GM18861 (cell line): Measurements from ENCODE around the gene ARMH4.
A peak's percentile ranks its signal among the peaks of the same experiment; 100 is the strongest.

Experiments used
- ATAC-seq: cut with Tn5 transposase; IDR thresholded peaks from one replicate; pipeline ENCODE4 v1.9.1; 2021; ENCODE audit not compliant: unreplicated experiment

The ARMH4 gene, protein sequence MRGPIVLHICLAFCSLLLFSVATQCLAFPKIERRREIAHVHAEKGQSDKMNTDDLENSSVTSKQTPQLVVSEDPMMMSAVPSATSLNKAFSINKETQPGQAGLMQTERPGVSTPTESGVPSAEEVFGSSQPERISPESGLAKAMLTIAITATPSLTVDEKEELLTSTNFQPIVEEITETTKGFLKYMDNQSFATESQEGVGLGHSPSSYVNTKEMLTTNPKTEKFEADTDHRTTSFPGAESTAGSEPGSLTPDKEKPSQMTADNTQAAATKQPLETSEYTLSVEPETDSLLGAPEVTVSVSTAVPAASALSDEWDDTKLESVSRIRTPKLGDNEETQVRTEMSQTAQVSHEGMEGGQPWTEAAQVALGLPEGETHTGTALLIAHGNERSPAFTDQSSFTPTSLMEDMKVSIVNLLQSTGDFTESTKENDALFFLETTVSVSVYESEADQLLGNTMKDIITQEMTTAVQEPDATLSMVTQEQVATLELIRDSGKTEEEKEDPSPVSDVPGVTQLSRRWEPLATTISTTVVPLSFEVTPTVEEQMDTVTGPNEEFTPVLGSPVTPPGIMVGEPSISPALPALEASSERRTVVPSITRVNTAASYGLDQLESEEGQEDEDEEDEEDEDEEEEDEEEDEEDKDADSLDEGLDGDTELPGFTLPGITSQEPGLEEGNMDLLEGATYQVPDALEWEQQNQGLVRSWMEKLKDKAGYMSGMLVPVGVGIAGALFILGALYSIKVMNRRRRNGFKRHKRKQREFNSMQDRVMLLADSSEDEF

DNA sequence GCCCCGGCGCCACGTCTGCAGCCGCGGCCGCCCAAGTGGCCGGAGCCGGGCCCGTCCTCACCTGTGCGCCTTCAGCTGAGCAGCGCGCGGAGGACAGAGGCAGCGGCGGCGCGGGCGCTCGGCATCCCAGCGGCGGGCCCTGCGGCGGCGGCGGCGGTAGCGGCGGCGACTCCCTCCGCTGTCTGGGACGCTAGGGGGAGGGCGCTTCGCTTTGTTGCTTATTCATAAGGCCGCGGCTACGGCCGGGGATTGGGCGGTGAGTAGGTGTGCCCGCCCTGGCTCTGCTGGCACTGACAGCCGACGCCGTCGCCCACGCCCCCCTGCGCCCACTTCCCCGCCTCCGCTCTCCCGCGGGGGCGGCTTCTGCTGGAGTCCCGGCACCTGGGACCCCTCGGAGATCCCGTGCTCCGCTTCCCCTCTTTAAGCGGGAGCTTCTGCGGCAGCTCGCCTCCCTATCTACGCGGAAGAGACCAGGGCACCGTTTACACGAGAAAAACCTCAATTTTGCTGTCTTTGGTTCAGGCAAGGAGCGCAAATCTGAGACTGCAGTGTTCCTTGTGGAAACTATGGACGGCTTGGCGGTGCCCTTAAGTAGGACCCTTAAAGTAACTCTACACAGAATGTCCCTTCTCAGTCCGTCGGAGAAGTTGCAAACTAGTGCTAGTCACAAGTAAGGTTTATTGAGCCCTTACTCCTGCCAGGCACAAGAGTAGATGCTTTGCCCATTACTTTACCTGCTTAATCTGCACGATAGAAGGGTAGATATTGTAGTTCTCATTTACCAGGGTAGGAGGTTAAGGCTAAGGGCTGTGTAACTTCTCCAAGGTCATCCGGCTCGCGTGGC is at the start of gene ARMH4:
TSS of gene ARMH4 (minus strand) at position 200 of the 844 bp plus-strand sequence. CDS start 12,855 bp downstream, outside the sequence.
- ATAC-seq = peak; percentile 88

DNA sequence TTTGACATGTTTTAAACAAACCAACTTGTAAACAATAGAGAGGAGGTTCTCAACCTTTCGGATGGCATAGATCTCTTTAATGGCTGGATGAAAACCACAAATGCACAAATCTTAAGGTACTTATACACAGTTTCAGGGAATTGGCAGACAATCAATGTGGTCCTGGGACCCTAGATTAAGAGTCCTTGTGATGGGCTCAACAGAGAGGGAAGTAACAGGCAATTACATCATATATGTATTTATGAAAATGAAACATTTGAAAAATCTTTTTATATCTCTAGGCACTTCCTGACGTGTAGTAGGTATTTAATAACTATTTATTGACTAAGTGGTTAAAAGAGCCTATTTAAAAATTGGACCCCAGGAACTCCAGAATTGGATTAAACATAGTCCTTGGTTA is 48.8 kb upstream of the ARMH4 start:
- no peak for ATAC-seq

DNA sequence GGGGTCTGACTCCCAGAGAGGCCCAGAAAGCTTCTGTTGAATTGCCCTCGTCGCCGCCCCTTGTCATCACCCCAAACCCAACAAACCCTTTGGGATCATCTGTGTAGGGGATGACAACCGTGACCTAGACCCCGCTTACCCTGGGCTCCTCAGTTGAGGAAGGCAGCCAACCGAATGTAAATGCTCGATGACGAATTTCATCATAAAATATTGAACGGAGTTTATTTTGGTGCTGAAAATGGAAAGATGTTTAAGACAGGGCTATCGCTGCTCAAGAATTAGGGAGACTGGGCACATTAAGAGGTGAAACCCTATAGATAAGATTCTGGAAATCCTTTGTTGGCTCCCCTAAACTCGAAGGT is 48.4 kb upstream of the ARMH4 start:
- ATAC-seq = no peak

DNA sequence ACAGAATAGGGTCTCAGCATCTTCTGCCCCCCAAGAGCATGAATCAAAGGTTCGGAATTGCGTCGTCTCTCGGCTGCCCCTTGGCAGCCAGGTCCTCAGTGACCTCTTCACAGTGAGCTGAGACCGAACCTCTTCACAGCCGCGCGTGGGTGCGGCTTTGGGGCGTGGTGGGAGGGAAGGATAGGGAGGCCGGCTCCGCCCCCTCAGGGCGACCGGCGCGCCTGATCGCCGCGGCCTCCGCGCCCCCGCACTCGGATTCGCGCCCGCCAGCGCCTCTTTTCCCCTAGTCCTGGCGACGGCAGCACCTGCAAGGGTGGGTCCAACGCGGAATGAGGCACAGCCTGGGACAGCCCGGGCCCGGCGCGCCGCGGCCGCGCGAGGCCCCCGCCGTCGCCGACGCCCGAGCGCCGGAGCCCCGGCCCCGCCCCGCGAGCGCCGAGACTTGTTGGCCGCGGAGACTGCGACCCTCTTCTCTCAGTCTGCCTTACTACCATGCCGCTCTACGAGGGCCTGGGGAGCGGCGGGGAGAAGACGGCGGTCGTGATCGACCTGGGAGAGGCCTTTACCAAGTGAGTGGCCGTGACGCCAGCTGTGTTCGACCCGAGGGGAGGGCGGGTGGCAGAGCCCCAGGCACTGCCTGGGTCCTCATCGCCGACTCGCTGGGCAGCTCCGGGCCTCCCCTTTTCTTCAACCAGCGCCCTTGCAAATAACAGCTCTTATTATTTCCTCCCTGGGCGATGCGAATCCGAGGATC is 47.9 kb upstream of the ARMH4 start, which contains the start of gene ACTR10:
TSS of gene ACTR10 (plus strand) at position 424 of the 754 bp plus-strand sequence. CDS start at position 493, 69 bp downstream.
- peak; percentile 93 for ATAC-seq

- no peak for ATAC-seq
Measured at GRCh38 chr14:58198086-58198485, 46.1 kb upstream of the ARMH4 start.

GRCh38 chr14:58196198-58196597 is 44.2 kb upstream of the ARMH4 start:
- ATAC-seq = no peak

DNA sequence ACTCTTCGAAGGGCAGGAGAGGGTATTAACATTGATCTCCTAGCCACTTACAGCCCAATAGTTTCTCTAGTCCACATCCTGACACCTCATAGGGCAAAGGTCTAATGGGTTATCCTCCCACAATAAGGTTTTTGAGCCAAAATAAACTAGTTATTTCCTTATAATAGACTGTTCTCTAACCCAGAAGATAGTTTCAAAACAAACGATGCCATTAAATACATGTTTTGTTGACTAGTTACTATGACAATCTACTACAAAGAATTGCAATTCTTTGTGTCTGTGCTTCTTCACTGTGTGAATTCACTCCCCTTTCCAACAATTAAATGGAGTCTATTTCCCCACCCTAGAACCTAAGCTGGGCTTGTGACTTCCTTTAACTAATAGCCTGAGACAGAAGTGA is 41.5 kb upstream of the ARMH4 start:
- ATAC-seq = no peak

DNA sequence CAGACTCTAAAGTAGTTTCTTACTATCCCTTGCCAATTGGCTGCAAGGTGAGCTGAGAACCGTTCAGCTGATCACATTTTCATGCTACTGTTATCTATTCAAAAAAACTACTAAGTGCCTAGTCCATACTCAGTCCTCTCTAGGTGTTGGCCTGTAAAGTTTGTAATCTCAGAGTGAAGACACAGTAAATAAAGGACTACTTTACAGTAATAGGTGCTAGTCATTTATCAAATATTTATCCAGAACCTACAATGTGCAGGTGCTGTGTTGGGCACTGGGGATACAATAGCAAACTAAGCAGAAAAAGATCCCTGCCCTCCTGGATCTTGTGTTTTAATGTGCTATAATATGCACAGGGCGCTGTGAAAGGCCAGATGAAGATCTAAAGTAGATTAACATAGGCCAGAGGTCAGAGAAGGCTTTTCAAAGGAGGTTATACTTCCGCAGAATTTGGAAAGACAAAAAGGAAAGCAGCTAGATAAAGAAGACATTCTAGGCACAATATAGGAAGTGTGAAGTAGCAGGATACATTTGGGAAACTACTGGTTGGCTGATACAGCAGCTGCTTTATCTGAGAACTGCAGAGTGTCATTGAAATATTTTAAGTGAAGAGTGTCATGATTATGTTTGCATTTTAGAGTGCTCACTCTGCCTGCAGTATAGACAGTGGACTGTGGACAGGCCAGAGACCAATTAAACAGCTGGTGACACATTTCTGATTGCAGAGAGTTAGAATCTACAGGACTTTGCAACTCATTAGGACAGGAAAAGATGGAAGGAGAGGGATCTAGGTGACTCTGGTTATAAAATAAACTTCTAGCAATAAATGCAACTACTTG is 40.0 kb upstream of the ARMH4 start:
- no peak for ATAC-seq

GRCh38 chr14:58189176-58189575 is 37.2 kb upstream of the ARMH4 start:
- ATAC-seq = no peak

GRCh38 chr14:58177125-58177524 is 25.1 kb upstream of the ARMH4 start:
- ATAC-seq = no peak

- peak; percentile 80 for ATAC-seq
Measured at GRCh38 chr14:58171090-58171489, 19.1 kb upstream of the ARMH4 start.

DNA sequence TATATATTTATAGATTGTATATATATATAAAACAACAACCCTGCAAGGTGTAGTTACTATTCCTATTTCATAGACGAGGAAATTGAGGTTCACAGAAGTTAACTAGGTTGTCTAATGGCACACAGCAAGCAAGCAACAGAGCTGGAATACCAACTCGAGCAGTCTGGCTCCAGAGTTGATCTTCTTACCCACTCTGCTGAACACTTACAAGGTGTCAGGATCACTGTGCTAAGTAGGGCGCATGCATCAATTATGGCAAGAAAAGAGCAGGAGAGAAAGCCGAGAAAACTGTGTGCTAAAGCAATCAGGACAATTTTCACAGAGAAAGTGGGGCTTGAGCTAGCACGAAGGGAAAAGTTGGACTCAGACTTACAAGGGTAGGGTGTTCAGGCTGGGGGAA is 15.9 kb upstream of the ARMH4 start:
- no peak for ATAC-seq

DNA sequence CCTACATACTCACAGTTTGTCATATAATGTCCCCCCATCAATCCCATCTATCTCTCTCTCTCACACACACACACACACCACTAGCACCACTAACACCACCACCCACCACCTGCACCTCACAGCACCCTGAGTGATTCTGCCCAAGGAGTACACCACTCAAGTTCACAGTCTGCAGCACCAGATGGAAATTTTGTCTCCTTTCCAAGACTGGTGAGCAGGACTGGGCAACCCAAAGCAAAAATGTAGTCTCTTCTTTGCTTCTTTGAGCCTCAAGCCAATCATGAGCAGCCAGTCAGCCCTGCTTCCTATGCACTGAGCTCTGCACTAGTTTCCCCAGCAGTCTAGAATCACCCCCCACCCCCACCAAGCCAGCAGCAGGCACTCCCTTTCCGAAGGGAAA is 15.0 kb upstream of the ARMH4 start:
- ATAC-seq = no peak

- ATAC-seq = no peak
Measured at GRCh38 chr14:58166005-58166983, 14.3 kb upstream of the ARMH4 start.

- ATAC-seq = no peak
Measured at GRCh38 chr14:58160561-58160960, 8.5 kb upstream of the ARMH4 start.

DNA sequence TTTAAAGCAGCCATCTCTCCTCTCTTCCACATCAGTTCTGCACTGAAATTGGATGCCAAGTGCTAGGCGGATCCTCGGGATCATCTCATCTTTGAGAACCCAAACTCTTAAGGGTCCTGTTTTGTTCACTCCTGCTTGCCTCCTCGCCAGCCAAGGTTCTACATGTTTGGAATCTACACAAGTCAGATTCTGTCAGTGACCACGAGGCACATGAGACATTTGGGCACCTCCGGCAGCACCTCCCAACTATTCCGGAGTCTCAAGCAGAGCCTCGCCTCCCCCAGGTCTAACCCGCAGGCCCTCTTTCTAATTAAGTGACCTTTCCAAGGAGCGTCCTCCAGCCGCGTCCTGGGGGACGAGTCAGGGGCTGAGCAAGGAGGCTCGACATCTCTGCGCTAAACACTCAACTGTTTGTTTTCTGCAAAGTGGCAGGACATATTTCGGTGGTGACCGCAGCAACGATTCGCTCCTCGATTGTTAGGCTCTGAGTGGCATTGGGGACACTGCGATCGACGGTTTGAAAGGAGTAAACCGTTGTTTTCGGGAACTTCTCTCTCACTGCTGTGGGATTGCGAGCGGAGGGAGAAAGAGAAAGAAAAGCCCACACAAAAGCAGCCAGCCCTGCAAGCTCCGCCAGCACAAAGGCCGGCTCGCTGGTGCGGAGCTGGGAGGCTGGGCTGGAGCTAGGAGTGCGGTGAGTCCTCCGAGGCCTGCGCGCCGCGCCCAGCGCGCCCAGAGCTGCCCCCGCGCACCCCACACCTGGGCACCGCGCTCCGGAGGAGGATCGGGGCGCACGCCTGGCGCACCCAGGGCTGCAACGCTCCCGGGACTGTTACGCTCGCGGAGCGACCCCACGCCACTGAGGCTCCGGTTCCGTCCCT is 640 bp downstream of the ARMH4 start:
- ATAC-seq = no peak

- no peak for ATAC-seq
Measured at GRCh38 chr14:58150243-58150805, 1.7 kb downstream of the ARMH4 start.
